GM18861 (cell line): ENCODE results near the gene PPBP.
"Not testable (repeated sequence)": the region's sequence is repeated elsewhere in the genome, so short reads cannot be mapped to it uniquely, and the experiment has no call there.

Experiments
- ATAC-seq: cut with Tn5 transposase; IDR thresholded peaks from one replicate; pipeline ENCODE4 v1.9.1; 2021; ENCODE audit not compliant: unreplicated experiment

PPBP gene

DNA sequence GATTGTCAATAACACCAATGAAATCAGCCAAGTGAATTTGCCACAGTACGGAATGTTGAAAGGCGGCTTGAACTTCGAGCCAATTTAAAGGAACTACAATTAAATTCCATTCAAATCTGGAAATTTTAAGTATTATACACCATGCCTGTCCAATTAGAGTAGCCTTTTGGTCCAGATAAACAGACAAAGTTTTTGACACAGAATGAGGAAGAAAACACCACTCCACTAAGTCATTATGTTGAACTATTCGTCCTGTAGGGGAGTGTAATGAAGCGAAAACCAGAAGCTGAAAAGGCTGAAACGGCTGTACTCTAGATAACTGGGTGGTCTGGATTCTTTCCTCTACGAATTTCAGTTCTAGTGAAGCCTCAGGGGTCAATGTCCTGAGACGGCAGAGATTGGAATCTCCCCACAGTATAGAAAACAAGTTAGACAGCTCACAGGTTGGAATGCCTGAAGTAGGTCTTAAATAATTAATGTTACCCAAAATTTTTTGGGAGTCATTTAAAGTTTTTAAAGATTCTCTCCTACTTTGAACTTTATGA, 37.5 kb downstream of the PPBP start:
- ATAC-seq, result not testable (repeated sequence)

DNA sequence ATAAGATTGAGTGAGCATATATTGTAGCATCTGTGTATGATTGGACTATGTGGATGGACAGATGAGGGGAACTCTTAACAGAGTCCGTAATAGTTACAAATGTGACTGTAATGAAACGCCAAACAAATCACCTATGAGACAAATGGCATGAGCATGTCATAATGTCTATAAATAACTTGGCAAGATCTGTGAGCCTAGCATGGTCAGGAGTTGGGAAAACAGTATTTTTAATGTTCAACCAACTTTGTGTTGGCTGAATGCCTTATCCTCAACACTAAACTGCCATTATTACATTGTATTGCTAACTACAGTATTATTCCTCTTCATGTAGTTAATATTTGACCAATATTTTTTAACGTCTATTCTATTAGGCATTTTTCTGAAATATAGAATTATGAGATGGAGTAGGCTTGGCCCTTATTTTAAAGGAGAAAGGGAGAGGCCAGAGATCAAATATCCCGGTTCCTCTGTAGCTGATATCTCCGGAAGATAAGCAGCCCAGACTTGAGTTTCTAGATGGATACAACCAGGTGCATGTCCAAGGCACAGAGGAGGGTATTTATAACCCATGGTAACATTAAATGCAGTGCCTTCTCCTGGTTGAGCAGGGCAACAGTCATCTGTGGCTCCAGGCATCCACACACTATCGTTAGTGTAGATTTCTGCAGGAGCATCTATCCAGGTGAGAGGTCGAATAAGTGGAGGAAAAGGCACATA, 38.8 kb downstream of the PPBP start:
- no peak for ATAC-seq

DNA sequence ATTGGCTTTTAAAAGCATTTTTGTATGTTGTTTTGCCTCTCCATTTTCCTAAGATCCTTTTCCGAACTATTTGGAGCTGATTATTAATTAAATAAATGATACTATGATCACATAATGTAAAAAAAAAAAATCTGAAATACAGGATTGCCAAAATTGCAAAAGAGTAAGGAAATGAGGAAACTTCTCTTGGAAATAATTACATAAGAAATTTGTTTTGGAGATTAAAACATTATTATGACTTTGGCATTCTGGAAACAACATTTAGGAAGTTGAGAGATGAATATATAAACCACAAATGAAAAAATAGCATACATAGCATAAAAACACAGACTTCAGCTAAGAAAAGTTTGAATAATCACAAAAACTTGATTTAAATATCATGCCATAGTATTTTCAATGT, 39.7 kb downstream of the PPBP start:
- no peak for ATAC-seq

DNA sequence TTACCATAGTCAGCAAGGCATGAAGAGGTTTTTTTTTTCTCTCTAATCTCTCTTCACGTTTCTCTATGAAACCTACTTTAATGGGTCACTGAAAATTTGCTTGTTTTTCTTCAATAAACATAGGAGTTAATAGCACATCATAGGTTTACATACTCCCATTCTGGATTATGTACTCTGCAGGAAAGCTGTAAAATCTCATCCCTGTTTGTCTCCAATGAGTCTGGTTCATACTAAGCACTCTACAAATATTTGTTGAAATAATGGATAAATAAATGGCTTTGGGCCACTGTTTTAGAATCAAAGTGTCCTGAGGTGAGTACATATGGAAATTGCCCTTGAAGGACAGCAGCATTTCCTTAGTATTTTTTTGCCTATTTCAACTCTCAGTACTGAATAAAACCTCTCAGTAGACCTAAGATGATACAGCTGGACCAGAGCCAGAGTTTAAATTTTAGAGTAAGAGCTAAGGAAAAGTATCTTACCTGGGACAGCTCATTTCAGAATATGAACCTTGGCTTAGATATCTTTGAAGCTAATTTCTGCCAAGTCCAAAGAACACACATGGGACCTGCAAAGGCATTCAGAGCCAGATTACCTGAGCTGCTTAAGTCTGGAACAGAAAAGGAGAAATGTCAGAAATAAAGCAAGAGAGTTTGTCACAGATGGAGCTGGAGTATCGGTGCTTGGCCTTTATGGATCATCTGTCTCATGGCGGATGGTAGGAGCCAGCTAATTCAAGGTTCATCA, 40.6 kb downstream of the PPBP start:
- no peak for ATAC-seq

DNA sequence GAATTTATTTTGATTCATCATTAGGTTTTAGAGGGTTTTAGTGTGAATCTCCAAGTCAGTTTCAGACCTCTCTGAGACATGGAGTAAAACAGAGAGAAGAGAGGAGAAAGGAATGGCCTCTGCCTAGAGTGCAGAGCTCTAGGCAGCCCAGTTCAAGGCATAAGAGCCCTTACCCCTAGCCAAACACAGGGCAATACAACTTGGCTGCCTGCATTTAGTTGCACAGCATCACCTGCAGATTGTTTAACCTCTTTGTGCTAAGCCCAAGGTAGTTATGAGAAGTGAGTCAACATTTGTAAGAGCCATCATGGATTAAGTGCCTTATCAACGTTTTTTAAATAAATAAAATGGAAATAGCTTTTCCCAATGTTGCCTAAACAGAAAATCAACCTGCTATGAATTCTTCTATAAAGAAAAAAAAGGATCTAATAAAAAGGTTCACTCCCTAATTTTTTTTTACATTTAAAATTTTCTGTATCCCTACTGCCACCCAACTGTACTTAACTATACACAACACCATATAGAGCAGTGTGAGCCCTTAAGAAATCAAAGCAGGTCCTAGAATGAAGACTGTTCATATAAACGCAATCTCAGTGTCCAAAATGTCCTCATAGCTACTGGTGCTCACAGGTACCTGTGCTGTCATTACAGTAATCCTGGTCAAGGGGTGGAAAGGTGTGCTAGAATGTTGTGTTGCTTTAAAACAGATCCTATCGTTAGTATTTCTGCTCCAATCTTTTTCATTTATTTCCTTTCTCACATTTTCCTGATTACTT, 42.1 kb downstream of the PPBP start:
- ATAC-seq, result no peak

DNA sequence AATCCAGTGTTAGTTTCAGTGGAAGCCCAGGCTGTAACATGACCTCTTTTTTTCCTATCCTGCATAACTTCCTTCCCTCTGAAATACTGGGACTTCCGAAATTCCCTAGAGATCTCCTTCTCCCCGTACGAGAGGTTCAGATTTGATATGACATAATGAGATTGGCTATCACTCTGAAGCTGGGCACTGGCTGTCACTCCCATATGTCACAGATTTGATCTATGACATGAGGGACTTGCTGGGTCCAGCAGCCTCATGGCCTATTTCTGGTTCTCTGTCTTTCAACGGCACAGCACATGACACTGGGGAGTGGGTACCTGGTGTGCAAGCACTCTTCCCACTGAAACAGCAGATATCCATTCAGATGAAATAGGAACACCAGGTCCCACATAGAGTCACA, 42.9 kb downstream of the PPBP start:
- ATAC-seq, result no peak

DNA sequence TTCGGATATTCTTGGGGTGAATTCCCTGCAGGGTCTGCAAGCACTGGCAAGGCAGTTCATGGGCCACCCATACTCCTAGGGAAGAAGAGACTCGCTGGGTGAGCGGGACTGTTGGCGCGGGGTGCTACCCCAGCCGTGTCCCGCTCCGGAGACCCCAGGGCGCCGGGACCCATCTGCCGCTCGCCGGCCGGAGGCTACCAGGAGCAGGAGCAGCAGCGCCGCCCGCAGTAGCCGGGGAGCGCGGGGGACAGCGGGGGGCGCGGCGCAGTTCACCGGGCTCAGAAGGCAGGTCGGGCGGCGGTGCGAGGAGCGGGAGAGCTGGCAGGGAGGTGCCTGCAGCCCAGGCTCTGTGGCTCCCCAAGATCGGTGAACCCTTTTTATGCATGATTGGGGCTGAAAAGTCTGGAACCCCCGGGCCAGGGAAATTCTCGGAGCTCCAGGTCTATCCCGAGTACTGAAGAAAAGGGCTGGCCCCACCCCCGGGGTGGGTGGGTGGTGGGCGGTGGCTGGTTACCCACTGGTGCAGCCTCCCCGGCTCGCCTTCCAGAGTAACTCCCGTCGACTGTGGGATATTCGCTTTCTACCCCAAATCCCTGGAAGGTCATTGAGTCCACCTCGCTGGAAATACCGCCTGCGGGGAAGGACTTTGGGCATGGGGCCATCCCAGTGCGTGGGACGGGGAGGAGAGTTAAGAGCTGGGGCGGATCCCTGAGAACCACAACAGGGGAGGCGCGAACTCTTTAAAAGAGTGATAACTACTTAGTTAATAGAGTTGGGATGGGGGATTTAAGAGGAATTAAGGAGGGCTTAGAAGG, 43.7 kb downstream of the PPBP start:
- no peak for ATAC-seq

DNA sequence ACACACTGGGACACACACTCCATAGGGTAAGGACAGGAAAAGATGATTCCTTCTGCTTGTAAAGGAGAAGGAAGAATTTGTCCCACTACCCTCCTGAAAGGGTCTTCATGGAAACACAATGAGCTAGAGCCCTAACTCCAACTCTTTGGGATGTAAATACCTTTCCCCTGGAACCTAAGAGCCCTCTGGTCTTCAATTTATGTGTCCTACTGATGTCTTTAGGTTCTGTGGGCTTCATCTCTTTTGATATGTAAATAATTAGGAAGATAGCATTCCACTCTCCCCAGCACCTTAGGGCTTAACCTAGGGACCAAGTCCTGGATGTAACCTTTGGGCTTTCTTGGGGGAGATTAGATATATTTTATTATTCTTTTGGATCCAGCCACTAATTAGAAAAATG, 44.4 kb downstream of the PPBP start:
- no peak for ATAC-seq

DNA sequence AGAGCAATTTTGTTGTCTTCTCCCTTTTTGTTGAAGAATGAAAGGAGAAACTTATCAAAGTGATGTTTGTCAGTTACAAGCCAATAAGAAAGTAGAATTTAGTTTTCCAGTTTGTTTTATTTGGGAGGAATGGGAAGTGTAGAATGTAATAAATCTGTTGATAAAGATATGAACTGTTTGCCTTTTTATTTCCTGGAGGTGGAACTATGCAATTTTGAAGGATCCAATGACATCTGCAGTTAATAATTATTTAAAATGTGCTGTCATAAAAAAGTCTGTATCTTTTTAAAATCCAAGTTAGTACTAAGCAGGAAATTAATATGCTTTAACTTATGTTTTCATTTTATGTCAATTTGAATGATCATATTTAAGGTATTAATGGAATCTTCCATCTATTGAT, 51.0 kb downstream of the PPBP start:
- ATAC-seq, result no peak
